ENCODE data around the gene TEAD4.
"Not testable (repeated sequence)": the region's sequence is repeated elsewhere in the genome, so short reads cannot be mapped to it uniquely, and the experiment has no call there.

Gene TEAD4

DNA sequence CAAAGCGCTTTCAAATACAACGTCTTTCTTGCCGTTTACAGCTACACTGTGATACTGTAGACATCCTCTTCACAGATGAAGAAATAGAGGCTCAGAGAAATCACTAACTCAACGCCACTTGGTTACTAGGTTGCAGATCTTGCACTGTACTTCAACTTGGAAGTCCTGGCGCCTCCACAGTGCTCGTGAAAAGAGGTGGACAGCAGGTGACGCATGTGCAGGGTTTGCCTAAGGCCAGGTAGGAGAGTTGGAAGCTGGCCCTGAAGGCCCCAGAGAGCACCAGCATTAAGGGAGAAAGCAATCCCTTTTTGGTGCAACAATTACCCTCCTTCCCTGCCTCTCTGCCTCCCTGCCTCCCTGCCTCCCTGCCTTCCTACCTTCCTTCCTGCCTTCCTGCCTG, 95.2 kb downstream of the TEAD4 start:
- DNase-seq, result no peak

GRCh38 chr12:3055026-3055703, 96.0 kb downstream of the TEAD4 start:
- no peak for DNase-seq

DNA sequence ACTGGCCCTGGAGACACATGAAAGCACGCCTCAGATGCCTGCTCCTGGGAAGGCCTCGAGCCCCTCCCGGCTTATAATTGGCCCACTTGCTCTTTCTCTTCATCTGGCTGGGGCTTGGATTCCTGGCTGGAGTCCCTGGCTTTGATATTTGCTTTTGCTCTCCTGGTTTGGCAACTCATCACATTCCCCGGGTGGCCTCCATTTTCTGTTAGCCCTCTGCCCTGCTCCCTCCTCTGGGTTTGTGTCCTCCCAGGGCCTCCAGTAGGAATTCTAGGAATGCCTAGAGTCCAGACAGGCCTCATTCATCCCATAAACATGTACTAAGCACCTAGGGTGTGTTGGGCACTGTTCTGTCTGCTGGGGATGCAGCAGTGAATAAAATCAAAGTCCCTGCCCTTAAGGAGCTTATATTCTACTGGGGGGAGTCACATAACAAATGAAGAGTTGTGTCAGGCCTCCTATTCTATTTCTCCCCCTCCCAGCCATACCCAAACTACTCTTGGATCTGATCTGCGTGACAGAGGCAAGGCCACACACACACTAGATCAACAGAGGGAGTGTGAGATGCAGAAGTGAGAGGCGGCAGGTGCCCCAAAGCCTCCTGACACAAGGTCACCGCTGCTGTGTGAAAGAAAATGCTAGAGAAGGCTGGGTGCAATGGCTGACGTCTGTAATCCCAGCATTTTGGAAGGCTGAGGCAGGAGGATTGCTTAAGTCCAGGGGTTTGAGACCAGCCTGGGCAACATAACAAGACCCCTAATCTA, 96.7 kb downstream of the TEAD4 start:
- no peak for DNase-seq

GRCh38 chr12:3061059-3061458, 101.9 kb downstream of the TEAD4 start:
- no peak for DNase-seq

- DNase-seq, result no peak
Measured at GRCh38 chr12:3061501-3062215, 102.5 kb downstream of the TEAD4 start.

DNA sequence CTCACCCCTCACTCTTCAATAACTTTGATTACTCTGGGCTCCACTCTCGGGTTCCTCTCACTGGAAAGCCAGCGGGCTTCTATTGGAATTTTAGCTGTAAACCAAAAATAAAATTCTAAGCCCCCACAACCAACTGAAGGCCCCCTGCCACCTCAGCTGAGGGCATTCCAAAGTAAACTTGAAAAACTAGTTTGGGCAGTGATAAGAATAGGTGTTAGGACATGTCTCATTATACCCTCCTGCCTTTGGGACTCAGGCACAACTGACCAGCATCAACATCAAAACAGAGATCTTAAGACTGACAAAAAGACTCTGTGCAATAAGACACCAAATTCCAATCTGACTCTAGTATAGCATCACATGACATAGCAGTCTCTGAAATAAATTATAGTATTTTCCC, 106.1 kb downstream of the TEAD4 start:
- DNase-seq, result no peak

- not testable (repeated sequence) for DNase-seq
Measured at GRCh38 chr12:3065846-3066245, 106.6 kb downstream of the TEAD4 start.

DNA sequence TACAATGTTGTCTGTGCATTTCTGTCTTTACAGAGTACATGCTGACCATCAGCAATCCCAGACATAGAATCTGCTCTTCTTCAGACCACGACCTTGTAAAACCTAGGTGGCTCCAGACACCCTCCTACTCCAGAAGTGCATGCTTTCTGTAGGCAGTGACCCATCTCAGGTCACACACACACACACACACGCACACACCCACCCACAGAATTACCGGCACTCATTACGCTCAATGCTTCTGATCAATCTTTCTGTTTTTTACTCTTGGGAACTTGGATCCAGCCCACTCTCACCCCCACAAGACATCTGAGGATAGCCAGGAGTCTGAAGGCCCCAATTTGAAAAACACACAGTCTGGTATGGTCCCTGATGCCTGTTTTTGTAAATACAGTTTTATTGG, 110.5 kb downstream of the TEAD4 start:
- DNase-seq, result peak; percentile 34

DNA sequence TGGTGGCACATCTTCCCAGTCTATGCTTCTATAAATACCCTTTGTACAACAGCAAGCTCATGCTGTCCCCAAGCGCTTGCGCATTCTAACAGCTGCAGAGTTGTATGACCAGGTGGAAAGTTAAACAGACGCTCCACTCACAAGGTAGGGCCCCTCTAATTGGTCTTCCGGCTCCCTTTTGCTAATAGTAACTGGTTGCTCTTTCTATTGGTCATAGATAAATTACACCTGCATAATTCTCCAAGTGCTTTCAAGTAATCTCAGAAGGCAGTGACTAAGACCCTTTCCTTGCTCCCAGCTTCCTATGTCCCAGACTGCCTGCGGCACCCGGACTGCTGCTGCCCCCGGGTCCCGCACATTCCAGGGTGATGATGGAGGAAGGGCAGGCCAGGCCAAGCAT, 111.9 kb downstream of the TEAD4 start:
- DNase-seq, result no peak

DNA sequence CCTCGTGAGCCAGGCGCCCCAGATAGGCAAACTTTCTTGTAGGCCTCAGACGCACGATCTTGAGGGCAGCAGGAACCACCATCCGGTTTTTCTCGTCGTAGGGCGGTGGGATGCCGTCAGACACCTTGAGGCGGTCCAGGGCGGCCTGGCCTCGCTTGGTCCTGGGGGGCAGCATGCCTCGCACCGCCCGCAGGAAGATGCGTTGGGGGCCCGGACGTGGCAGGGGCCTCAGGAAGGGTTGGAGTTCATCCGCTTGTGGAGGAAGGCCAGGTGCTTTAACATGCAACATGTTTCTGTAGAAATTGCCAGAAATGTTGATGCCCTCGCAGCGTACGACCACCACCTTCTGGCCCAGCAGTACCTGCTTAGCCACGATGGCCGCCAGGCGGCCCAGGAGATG, 112.5 kb downstream of the TEAD4 start:
- DNase-seq, result no peak

DNA sequence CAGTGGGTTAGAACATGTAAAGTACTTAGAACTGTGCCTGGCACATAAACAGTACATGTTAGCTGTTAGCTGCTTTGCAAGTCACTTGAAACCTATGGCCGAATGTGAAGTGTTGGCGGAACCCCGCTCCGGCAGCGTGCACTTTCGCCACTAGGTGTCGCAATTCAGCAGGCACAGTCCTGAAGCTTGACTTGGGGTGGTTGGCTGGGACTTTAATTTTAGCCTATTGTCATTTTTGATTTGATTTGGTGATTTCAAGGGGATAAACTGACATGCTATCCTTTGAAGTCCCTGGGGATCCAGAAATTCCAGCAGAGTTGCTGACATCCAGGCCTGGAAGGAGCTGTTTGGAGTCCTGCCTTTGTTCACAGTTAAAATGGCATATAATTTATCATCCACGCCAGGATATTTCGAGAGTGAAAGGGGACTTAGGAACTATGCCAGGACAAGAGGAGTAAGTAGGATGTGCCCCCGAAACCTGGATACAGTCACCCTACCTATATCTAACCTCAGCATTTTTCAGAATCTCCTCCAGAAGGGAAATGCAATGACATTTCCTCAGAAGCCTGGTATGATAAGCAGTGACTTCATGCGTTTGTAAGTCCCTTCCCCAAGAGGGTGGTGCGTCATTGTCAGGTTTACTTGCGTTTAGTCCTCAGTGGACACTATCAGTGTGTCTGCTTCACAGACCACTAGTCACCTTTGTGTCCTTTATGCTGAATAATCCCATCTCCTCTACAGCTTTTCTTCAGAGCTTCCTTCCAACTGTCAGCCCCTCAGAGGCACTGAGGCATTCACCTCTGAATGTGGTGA, 114.4 kb downstream of the TEAD4 start:
- peak; percentile 97 for DNase-seq

DNA sequence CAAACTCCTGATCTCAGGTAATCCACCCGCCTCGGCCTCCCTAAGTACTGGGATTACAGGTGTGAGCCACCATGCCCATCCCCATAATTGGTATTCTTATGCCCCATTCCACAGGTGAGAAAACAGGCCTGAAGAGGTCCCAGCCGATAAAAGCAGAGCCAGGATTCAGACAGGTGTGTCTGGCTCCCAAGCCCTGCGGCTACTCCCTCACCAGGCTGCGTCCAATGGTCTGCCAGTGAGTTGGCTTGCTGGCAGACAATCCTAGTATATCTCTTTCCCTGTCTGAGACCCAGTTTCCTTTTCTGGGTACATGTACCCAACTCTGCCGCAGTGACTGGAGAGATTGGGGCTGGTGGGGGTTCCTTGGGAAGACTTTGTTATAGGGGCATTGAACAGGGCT, 116.1 kb downstream of the TEAD4 start:
- no peak for DNase-seq

- DNase-seq, result peak; percentile 85
Measured at GRCh38 chr12:3076730-3077571, 117.8 kb downstream of the TEAD4 start, which contains the start of gene TSPAN9. Gene TSPAN9 (plus strand): TSS chr12:3077379. CDS start chr12:3201194, 123,815 bp downstream.

DNA sequence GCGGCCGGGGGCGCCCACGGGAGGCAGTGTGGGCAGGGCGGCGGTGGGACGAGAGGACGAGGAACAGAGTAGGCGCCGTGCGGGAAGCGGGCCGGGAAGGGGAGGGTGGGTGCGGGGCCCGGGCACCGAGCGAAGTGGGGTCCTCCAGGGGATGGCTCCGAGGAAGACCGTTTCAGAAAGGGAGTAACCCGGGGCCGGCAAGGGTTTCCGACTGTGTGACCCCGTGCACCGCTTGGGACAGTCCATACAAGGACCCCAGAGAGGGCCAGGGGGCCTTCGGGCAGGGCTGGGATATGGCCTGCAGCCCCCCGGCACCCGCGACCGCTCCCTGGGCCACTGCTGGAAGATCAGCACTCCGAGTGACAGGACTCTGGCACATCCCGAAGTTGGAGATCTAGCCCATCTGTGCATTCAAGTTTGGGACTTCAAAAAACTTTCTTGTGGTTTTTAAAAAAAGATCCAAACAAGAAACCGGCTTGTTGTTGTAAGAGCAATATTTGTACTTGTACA, 118.4 kb downstream of the TEAD4 start:
- DNase-seq, result peak; percentile 58

DNA sequence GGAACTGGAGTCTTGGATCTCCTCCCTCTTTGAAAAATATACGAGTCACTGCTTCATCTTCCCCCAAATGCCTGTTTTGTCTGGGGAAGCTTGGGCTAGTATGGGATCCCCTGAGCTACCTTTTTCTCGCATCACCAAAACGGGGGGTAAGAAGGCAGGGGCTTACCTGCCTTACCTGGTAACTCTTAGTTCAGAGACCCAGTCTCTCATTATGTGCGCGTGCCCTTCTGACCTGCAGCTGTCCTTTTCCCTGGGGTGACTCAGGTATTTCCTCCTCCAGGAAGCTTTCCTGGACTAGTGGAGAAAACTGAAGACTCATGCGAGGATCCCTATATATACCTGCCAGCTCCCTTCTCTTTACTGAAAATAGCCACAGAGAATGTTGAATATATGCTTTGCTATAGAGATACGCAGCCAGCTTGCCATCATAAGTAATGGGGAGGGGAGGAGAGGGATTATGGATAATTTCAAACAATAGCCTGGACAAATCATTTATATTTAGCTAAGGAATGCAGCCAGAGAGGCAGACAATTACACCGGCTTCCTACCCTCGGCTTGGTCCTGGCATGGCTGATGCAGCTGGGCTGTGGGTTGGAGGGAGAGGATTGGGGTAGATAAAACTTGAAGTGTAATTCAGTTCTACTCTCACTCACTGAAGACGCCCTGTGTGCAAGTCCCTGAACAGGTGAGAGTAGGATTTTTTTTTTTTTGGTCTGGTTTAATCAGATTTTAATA, 119.1 kb downstream of the TEAD4 start:
- no peak for DNase-seq

DNA sequence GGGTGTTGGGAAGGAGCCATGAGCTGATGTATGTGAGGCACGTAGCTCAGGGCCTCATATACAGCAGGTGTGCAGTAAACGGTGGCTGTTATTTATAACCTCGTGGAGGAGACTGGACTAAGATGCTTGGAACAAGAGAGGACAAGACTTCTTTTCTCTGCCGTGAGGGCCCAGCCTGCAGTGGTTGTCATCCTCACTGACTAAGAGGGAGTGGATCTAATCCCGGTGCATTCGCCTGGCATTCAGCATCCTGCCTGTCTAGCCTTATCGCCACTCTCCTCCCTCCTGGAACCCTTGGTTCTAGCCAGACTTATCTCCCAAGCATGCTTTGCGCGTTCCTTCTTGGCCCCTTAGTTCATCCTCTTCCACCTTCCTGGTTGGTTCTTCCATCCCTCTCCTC, 121.9 kb downstream of the TEAD4 start:
- DNase-seq, result no peak

DNA sequence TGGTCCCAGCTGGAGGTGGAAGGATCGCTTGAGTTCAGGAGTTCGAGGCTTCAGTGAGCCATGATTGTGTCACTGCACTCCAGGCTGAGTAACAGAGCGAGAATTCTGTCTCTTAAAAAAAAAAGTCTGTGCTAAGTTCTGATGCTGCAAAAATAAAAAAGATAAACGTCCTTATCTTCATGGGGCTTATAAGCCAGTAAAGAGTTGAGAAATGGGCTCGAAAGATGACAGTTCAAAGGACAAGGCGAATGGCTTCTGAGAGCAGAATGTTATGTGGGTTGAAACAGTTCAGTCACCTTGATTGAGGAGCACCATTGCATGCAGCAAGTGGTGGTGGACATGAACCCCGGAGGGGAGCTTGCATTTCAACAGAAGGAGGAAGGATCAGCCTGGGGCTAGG, 122.7 kb downstream of the TEAD4 start:
- no peak for DNase-seq

GRCh38 chr12:3083241-3083920, 124.2 kb downstream of the TEAD4 start:
- DNase-seq, result no peak

DNA sequence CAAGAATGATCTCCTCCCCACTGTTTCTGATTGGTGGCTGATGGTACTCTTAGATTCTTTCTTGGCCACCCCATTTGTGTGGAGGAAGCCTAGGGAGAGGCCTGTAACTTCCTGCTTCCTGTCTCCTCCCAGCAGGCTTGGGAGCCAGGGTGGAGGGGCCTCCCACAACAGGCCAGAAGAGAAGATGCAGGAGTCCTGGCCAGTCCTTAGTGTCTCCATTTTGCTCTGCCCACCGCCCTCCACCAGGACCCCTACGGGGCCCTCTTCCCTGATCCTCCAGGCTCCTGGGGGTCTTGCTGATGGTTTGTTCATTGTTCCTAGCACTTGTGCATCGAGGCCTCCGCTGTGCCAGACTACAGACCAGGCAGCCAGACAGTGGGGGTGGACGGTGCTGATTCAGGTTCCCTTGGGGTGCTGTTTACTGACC, 124.7 kb downstream of the TEAD4 start:
- DNase-seq, result no peak

DNA sequence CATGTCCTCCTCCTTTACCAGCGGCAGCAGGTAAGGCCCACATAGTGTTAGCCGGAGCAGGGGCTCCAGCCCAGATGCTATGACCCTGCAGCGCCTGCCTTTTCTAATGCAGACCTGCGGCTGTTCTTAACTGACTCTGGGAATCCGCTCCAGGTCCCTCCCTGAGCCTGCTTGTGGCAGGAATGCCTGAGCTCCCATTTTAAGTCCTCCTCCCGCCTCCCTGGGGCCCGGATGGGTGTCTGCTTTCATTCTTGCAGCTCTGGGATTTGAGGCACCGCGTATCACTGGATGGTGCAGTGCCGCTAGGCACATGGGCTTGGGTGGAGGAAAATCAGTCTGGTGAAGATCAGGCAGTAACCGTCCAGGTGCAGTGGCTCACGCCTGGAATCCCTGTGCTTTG, 125.5 kb downstream of the TEAD4 start:
- peak; percentile 48 for DNase-seq
